ENCODE measurements around the gene PPP1R10. TPM values are rescaled to one million over a fixed set of nuclear protein-coding genes. Genes with fewer than 3 reads are reported as not detected.
A peak's percentile ranks its signal among the peaks of the same experiment; 100 is the strongest.

Gene PPP1R10
- total and polyA plus RNA-seq, 2 of the 13 experiments (the other 11 are each of a cell fraction or from before 2014, with no cell fraction given) = 26.3 to 38.4 TPM

GRCh38 chr6:30554962-30555815 lies 61.9 kb downstream of the PPP1R10 start (continued):
- TF ChIP-seq ZNF609 (CRISPR knock-in tag; IDR thresholded peaks at IDR 0.05; ENCODE audit: borderline replicate concordance) (peak; percentile 5; the same call in 1 of the 2 replicates), GABPB1 (CRISPR knock-in tag; IDR thresholded peaks at IDR 0.05) (0 out of 2 replicates have a peak, but pooled peaks have one; percentile 5), KDM2A (CRISPR knock-in tag; IDR thresholded peaks at IDR 0.05; ENCODE audit: borderline replicate concordance, low read depth) (0 out of 2 replicates have a peak, but pooled peaks have one; percentile 3), MXD1 (CRISPR knock-in tag; IDR thresholded peaks at IDR 0.05) (0 out of 2 replicates have a peak, but pooled peaks have one; percentile 14), PRPF4 (IDR thresholded peaks at IDR 0.05; ENCODE audit: low read depth, low read length, poor library complexity, severe bottlenecking) (no peak), GABPA (IDR thresholded peaks at IDR 0.05; ENCODE audit: low read depth, low read length) (no peak), GABPA (CRISPR knock-in tag; IDR thresholded peaks at IDR 0.05; ENCODE audit: low read depth) (0 out of 2 replicates have a peak, but pooled peaks have one; percentile 33), SP140L (CRISPR knock-in tag; IDR thresholded peaks at IDR 0.05; ENCODE audit: borderline replicate concordance) (no peak), TGIF2 (CRISPR knock-in tag; IDR thresholded peaks at IDR 0.05) (0 out of 2 replicates have a peak, but pooled peaks have one; percentile 41), ZNF296 (CRISPR knock-in tag; conservative IDR thresholded peaks at IDR 0.05) (peak; percentile 27; the same call in 1 of the 2 replicates), E2F2 (CRISPR knock-in tag; IDR thresholded peaks at IDR 0.05; ENCODE audit: borderline replicate concordance) (peak; percentile 54; the same call in 1 of the 2 replicates), ZNF879 (CRISPR knock-in tag; IDR thresholded peaks at IDR 0.05) (no peak), POGZ (CRISPR knock-in tag; IDR thresholded peaks at IDR 0.05) (peak; percentile 43; the same call in 1 of the 2 replicates), MED8 (CRISPR knock-in tag; IDR thresholded peaks at IDR 0.05; ENCODE audit: insufficient replicate concordance) (peak; percentile 0), MEIS2 (CRISPR knock-in tag; IDR thresholded peaks at IDR 0.05) (peak; percentile 24; the same call in 1 of the 2 replicates), FOXO1 (CRISPR knock-in tag; IDR thresholded peaks at IDR 0.05) (peak; percentile 36; the same call in 1 of the 2 replicates), ZNF598 (CRISPR knock-in tag; IDR thresholded peaks at IDR 0.05; ENCODE audit: borderline replicate concordance) (peak; percentile 38; the same call in 1 of the 2 replicates), CTCF (CRISPR knock-in tag; IDR thresholded peaks at IDR 0.05) (peak; percentile 38; the same call in 1 of the 2 replicates), MTF2 (CRISPR knock-in tag; IDR thresholded peaks at IDR 0.05; ENCODE audit: borderline replicate concordance) (0 out of 2 replicates have a peak, but pooled peaks have one; percentile 85), ZMYM4 (CRISPR knock-in tag; IDR thresholded peaks at IDR 0.05) (0 out of 2 replicates have a peak, but pooled peaks have one; percentile 27)
